MM.1S (cell line): ENCODE data around the gene TMEM235.

Experiments used
- CTCF ChIP-seq: fragments of 300-600 bp; sonication (generic); IDR thresholded peaks from 2 replicates; pipeline ENCODE4 v1.5.1; 2016; ENCODE audit warnings: antibody characterized with exemption, low read length, mixed read lengths
- EZH2phosphoT487 ChIP-seq: fragments of 300-600 bp; sonication (generic); IDR thresholded peaks from 2 replicates; pipeline ENCODE4 v1.6.1; 2018; ENCODE audit warnings: antibody characterized with exemption, low read length

GRCh38 chr17:78182504-78182903, 48.9 kb upstream of the TMEM235 start:
- TF ChIP-seq CTCF (no peak), EZH2phosphoT487 (no peak)
